ENCODE measurements around the gene KCNJ10.

The KCNJ10 gene

GRCh38 chr1:160093624-160094290 lies 23.8 kb upstream of the KCNJ10 start:
- TF ChIP-seq CTCF (IDR thresholded peaks at IDR 0.05; ENCODE audit: extremely low read depth, missing control alignments), result no peak
- DNase-seq (ENCODE audit: low spot score), result no peak

GRCh38 chr1:160093069-160093395 lies 23.1 kb upstream of the KCNJ10 start:
- DNase-seq (ENCODE audit: low spot score), result no peak
- no peak for TF ChIP-seq CTCF (IDR thresholded peaks at IDR 0.05; ENCODE audit: extremely low read depth, missing control alignments)

- no peak for TF ChIP-seq CTCF (IDR thresholded peaks at IDR 0.05; ENCODE audit: extremely low read depth, missing control alignments)
- DNase-seq (ENCODE audit: low spot score), result no peak
Measured at GRCh38 chr1:160092366-160093068, 22.6 kb upstream of the KCNJ10 start.

- DNase-seq (ENCODE audit: low spot score), result no peak
- no peak for TF ChIP-seq CTCF (IDR thresholded peaks at IDR 0.05; ENCODE audit: extremely low read depth, missing control alignments)
Measured at GRCh38 chr1:160091666-160092223, 21.8 kb upstream of the KCNJ10 start.

GRCh38 chr1:160090760-160091159 lies 20.8 kb upstream of the KCNJ10 start:
- DNase-seq (ENCODE audit: low spot score), result no peak
- TF ChIP-seq CTCF (IDR thresholded peaks at IDR 0.05; ENCODE audit: extremely low read depth, missing control alignments), result no peak

- DNase-seq (ENCODE audit: low spot score), result no peak
- TF ChIP-seq CTCF (IDR thresholded peaks at IDR 0.05; ENCODE audit: extremely low read depth, missing control alignments), result no peak
Measured at GRCh38 chr1:160089883-160090282, 19.9 kb upstream of the KCNJ10 start.

- no peak for TF ChIP-seq CTCF (IDR thresholded peaks at IDR 0.05; ENCODE audit: extremely low read depth, missing control alignments)
- no peak for DNase-seq (ENCODE audit: low spot score)
Measured at GRCh38 chr1:160087118-160087662, 17.2 kb upstream of the KCNJ10 start.
